HEK293 (cell line): Measurements from ENCODE around the gene AP5S1.

ENCODE experiments used
- INSM2 ChIP-seq: fragments of 450-650 bp; formaldehyde crosslinking; IDR thresholded peaks from 2 replicates; pipeline ENCODE4 v1.5.1; 2016; ENCODE audit warnings: missing biosample characterization, missing genetic modification characterization
- KLF1 ChIP-seq: fragments of 450-650 bp; formaldehyde crosslinking; IDR thresholded peaks from 2 replicates; pipeline ENCODE4 v1.5.1; 2016; ENCODE audit warnings: missing biosample characterization, missing genetic modification characterization
- KLF17 ChIP-seq: fragments of 450-650 bp; formaldehyde crosslinking; IDR thresholded peaks from 2 replicates; pipeline ENCODE4 v1.5.1; 2016; ENCODE audit warnings: missing biosample characterization, missing genetic modification characterization
- MEIS1 ChIP-seq: sonication (generic); formaldehyde crosslinking; IDR thresholded peaks from 2 replicates; pipeline ENCODE4 v1.8.1; 2022; ENCODE audit warnings: missing genetic modification reagents, mild to moderate bottlenecking, borderline replicate concordance
- MZF1 ChIP-seq: fragments of 450-650 bp; formaldehyde crosslinking; IDR thresholded peaks from 2 replicates; pipeline ENCODE4 v1.5.1; 2017; ENCODE audit warnings: missing biosample characterization, missing genetic modification characterization, borderline replicate concordance
- ZFP41 ChIP-seq: fragments of 450-650 bp; formaldehyde crosslinking; IDR thresholded peaks from 2 replicates; pipeline ENCODE4 v1.5.1; 2016; ENCODE audit warnings: missing biosample characterization, missing genetic modification characterization, borderline replicate concordance
- ZNF138 ChIP-seq: fragments of 450-650 bp; formaldehyde crosslinking; IDR thresholded peaks from 2 replicates; pipeline ENCODE4 v1.5.1; 2016; ENCODE audit warnings: missing biosample characterization, missing genetic modification characterization, borderline replicate concordance
- ZNF146 ChIP-seq: fragments of 450-650 bp; formaldehyde crosslinking; IDR thresholded peaks from 2 replicates; pipeline ENCODE4 v1.5.1; 2016; ENCODE audit warnings: missing biosample characterization, missing genetic modification characterization
- ZNF16 ChIP-seq: fragments of 450-650 bp; formaldehyde crosslinking; IDR thresholded peaks from 2 replicates; pipeline ENCODE4 v1.5.1; 2016; ENCODE audit warnings: low read depth, missing biosample characterization, missing genetic modification characterization
- ZNF239 ChIP-seq: fragments of 450-650 bp; formaldehyde crosslinking; IDR thresholded peaks from 2 replicates; pipeline ENCODE4 v1.5.1; 2016; ENCODE audit warnings: missing biosample characterization, missing genetic modification characterization
- ZNF324 ChIP-seq: fragments of 450-650 bp; formaldehyde crosslinking; IDR thresholded peaks from 2 replicates; pipeline ENCODE4 v1.5.1; 2016; ENCODE audit warnings: missing biosample characterization, missing genetic modification characterization
- ZNF362 ChIP-seq: fragments of 450-650 bp; formaldehyde crosslinking; IDR thresholded peaks from 2 replicates; pipeline ENCODE4 v1.5.1; 2016; ENCODE audit warnings: missing biosample characterization, missing genetic modification characterization
- ZNF426 ChIP-seq: fragments of 450-650 bp; formaldehyde crosslinking; IDR thresholded peaks from 2 replicates; pipeline ENCODE4 v1.5.1; 2017; ENCODE audit warnings: missing biosample characterization, missing genetic modification characterization, mild to moderate bottlenecking, inconsistent platforms, moderate library complexity
- ZNF560 ChIP-seq: fragments of 450-650 bp; formaldehyde crosslinking; IDR thresholded peaks from 2 replicates; pipeline ENCODE4 v1.5.1; 2017; ENCODE audit warnings: missing biosample characterization, missing genetic modification characterization, borderline replicate concordance
- ZNF561 ChIP-seq: fragments of 450-650 bp; IDR thresholded peaks from 2 replicates; pipeline ENCODE4 v1.5.1; 2018; ENCODE audit warnings: missing biosample characterization, missing genetic modification characterization, borderline replicate concordance
- ZNF639 ChIP-seq: fragments of 450-650 bp; formaldehyde crosslinking; IDR thresholded peaks from 2 replicates; pipeline ENCODE4 v1.5.1; 2016; ENCODE audit warnings: missing biosample characterization, missing genetic modification characterization
- ZNF664 ChIP-seq: fragments of 450-650 bp; formaldehyde crosslinking; IDR thresholded peaks from 2 replicates; pipeline ENCODE4 v1.5.1; 2016; ENCODE audit warnings: missing biosample characterization, missing genetic modification characterization
- ZNF76 ChIP-seq: fragments of 450-650 bp; formaldehyde crosslinking; IDR thresholded peaks from 2 replicates; pipeline ENCODE4; 2016; ENCODE audit warnings: low read depth, missing biosample characterization, missing genetic modification characterization, borderline replicate concordance
- ZNF830 ChIP-seq: fragments of 450-650 bp; IDR thresholded peaks from 2 replicates; pipeline ENCODE4 v1.5.0; 2018; ENCODE audit warnings: missing biosample characterization, missing genetic modification characterization, low read depth, mild to moderate bottlenecking, moderate library complexity
- TF ChIP-seq, protein P1 (sequence below): fragments of 450-650 bp; formaldehyde crosslinking; IDR thresholded peaks from 2 replicates; pipeline ENCODE4 v1.5.1; 2016; ENCODE audit warnings: missing biosample characterization, missing genetic modification characterization
- TF ChIP-seq, protein P2 (sequence below): fragments of 450-650 bp; IDR thresholded peaks from 2 replicates; pipeline ENCODE4 v1.5.1; 2018; ENCODE audit warnings: missing biosample characterization, missing genetic modification characterization
- TF ChIP-seq, protein P3 (sequence below): fragments of 450-650 bp; formaldehyde crosslinking; IDR thresholded peaks from 2 replicates; pipeline ENCODE4 v1.5.1; 2016; ENCODE audit warnings: missing biosample characterization, missing genetic modification characterization, borderline replicate concordance
- TF ChIP-seq, protein P4 (sequence below): fragments of 450-650 bp; formaldehyde crosslinking; IDR thresholded peaks from 2 replicates; pipeline ENCODE4 v1.5.1; 2016; ENCODE audit warnings: missing biosample characterization, missing genetic modification characterization

AP5S1 gene

DNA sequence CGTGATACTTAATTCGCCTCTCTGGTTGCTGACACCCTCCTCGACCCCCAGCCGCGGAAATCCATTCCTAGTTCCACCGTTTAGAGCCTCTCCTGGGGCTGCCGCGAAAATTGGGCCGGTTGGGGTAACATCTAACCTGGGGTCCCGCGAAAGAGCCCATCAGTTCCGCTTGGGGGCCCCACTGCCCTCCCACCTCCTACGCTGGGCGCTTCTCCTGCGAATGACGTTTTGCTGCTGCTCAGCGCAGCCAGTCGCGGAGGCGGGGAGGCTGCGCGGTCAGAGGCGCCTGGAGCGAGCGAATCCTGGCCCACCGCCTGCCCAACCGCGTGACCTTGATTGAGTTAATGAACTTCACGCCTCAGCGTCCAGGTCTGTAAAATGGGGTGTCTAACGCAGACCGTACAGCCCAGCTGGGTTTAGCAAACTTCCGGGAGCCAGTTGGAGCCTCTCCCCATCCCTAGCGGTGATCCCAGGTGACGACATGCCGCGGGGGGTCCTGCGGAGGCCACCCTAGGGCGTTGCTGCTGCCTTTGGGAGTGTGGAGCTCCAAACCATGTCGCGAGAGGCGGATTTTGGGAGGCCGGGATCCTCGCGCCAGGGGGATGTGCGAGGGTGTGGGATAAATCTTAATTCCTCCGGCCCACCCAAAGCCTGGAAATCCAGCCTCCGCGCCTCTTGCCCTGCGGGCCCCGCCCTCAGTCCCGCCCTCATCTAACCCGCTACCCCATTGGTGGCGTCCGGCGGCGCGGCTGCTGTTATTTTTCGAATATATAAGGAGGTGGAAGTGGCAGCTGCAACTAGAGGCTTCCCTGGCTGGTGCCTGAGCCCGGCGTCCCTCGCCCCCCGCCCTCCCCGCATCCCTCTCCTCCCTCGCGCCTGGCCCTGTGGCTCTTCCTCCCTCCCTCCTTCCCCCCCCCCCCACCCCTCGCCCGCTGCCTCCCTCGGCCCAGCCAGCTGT lies 24.6 kb upstream of the AP5S1 start, which contains the start of gene CDC25B (continued):
- TF ChIP-seq ZNF362 = no peak
- no peak for TF ChIP-seq ZNF639
- TF ChIP-seq ZNF76 (tag by site-specific recombination) = peak; percentile 35; the same call in 1 of the 2 replicates
- TF ChIP-seq, protein P1, sequence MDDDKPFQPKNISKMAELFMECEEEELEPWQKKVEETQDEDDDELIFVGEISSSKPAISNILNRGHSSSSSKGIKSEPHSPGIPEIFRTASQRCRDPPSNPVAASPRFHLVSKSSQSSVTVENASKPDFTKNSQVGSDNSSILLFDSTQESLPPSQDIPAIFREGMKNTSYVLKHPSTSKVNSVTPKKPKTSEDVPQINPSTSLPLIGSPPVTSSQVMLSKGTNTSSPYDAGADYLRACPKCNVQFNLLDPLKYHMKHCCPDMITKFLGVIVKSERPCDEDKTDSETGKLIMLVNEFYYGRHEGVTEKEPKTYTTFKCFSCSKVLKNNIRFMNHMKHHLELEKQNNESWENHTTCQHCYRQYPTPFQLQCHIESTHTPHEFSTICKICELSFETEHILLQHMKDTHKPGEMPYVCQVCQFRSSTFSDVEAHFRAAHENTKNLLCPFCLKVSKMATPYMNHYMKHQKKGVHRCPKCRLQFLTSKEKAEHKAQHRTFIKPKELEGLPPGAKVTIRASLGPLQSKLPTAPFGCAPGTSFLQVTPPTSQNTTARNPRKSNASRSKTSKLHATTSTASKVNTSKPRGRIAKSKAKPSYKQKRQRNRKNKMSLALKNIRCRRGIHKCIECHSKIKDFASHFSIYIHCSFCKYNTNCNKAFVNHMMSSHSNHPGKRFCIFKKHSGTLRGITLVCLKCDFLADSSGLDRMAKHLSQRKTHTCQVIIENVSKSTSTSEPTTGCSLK = no peak
- TF ChIP-seq ZNF561 (tag by site-specific recombination) = peak; percentile 51; the same call in 1 of the 2 replicates
- TF ChIP-seq, protein P2, sequence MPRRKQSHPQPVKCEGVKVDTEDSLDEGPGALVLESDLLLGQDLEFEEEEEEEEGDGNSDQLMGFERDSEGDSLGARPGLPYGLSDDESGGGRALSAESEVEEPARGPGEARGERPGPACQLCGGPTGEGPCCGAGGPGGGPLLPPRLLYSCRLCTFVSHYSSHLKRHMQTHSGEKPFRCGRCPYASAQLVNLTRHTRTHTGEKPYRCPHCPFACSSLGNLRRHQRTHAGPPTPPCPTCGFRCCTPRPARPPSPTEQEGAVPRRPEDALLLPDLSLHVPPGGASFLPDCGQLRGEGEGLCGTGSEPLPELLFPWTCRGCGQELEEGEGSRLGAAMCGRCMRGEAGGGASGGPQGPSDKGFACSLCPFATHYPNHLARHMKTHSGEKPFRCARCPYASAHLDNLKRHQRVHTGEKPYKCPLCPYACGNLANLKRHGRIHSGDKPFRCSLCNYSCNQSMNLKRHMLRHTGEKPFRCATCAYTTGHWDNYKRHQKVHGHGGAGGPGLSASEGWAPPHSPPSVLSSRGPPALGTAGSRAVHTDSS (tag by site-specific recombination) = no peak
- TF ChIP-seq ZNF239 = peak; percentile 55; the same call in 1 of the 2 replicates
- TF ChIP-seq ZNF830 (tag by site-specific recombination) = no peak
- TF ChIP-seq ZNF426 (tag by site-specific recombination) = no peak
- peak; percentile 34; the same call in 1 of the 2 replicates for TF ChIP-seq MZF1 (tag by site-specific recombination)
- TF ChIP-seq ZNF560 (tag by site-specific recombination) = no peak
- TF ChIP-seq ZNF16 = no peak
- no peak for TF ChIP-seq MEIS1
- TF ChIP-seq INSM2 (tag by site-specific recombination) = peak; percentile 41; the same call in 1 of the 2 replicates
- TF ChIP-seq ZNF324 (tag by site-specific recombination) = 0 out of 2 replicates have a peak, but pooled peaks have one; percentile 27
- TF ChIP-seq, protein P3, sequence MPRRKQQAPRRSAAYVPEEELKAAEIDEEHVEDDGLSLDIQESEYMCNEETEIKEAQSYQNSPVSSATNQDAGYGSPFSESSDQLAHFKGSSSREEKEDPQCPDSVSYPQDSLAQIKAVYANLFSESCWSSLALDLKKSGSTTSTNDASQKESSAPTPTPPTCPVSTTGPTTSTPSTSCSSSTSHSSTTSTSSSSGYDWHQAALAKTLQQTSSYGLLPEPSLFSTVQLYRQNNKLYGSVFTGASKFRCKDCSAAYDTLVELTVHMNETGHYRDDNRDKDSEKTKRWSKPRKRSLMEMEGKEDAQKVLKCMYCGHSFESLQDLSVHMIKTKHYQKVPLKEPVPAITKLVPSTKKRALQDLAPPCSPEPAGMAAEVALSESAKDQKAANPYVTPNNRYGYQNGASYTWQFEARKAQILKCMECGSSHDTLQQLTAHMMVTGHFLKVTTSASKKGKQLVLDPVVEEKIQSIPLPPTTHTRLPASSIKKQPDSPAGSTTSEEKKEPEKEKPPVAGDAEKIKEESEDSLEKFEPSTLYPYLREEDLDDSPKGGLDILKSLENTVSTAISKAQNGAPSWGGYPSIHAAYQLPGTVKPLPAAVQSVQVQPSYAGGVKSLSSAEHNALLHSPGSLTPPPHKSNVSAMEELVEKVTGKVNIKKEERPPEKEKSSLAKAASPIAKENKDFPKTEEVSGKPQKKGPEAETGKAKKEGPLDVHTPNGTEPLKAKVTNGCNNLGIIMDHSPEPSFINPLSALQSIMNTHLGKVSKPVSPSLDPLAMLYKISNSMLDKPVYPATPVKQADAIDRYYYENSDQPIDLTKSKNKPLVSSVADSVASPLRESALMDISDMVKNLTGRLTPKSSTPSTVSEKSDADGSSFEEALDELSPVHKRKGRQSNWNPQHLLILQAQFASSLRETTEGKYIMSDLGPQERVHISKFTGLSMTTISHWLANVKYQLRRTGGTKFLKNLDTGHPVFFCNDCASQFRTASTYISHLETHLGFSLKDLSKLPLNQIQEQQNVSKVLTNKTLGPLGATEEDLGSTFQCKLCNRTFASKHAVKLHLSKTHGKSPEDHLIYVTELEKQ (tag by site-specific recombination) = no peak
- 0 out of 2 replicates have a peak, but pooled peaks have one; percentile 9 for TF ChIP-seq ZNF146
- no peak for TF ChIP-seq ZNF138 (tag by site-specific recombination)
- peak; percentile 70; the same call in 1 of the 2 replicates for TF ChIP-seq KLF17
- peak; percentile 83 for TF ChIP-seq KLF1
- TF ChIP-seq, protein P4, sequence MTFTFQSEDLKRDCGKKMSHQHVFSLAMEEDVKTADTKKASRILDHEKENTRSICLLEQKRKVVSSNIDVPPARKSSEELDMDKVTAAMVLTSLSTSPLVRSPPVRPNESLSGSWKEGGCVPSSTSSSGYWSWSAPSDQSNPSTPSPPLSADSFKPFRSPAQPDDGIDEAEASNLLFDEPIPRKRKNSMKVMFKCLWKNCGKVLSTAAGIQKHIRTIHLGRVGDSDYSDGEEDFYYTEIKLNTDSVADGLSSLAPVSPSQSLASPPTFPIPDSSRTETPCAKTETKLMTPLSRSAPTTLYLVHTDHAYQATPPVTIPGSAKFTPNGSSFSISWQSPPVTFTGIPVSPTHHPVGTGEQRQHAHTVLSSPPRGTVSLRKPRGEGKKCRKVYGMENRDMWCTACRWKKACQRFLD (tag by site-specific recombination) = no peak
- TF ChIP-seq ZNF664 = 0 out of 2 replicates have a peak, but pooled peaks have one; percentile 10
- TF ChIP-seq ZFP41 (tag by site-specific recombination) = no peak
